GM21423 (cell line): ENCODE data around the gene NUMB.

Source experiments
- ATAC-seq: cut with Tn5 transposase; IDR thresholded peaks from one replicate; pipeline ENCODE4 v1.9.1; 2021; ENCODE audit warnings: mild to moderate bottlenecking, moderate library complexity; ENCODE audit not compliant: unreplicated experiment

Gene NUMB

DNA sequence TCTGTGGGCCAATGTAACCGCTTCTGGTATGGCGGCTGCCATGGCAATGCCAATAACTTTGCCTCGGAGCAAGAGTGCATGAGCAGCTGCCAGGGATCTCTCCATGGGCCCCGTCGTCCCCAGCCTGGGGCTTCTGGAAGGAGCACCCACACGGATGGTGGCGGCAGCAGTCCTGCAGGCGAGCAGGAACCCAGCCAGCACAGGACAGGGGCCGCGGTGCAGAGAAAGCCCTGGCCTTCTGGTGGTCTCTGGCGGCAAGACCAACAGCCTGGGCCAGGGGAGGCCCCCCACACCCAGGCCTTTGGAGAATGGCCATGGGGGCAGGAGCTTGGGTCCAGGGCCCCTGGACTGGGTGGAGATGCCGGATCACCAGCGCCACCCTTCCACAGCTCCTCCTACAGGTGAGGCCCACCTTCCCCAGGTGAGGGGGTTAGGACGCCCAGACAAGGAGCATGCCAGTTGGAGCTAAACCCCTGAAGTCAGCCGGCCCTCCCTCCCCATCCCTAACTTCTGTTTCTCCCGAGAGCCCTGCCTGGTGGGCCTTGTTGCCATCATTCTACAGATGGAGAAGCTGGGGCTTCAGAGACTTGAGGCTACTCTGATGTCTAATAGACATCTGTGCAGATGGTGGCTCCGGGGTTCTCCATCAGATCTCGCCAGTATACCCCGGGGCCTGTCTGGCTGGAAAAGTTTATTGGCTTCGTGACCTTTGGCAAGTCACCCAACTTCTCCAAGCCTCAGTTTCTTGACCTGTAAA, 195.7 kb downstream of the NUMB start:
- ATAC-seq = no peak

DNA sequence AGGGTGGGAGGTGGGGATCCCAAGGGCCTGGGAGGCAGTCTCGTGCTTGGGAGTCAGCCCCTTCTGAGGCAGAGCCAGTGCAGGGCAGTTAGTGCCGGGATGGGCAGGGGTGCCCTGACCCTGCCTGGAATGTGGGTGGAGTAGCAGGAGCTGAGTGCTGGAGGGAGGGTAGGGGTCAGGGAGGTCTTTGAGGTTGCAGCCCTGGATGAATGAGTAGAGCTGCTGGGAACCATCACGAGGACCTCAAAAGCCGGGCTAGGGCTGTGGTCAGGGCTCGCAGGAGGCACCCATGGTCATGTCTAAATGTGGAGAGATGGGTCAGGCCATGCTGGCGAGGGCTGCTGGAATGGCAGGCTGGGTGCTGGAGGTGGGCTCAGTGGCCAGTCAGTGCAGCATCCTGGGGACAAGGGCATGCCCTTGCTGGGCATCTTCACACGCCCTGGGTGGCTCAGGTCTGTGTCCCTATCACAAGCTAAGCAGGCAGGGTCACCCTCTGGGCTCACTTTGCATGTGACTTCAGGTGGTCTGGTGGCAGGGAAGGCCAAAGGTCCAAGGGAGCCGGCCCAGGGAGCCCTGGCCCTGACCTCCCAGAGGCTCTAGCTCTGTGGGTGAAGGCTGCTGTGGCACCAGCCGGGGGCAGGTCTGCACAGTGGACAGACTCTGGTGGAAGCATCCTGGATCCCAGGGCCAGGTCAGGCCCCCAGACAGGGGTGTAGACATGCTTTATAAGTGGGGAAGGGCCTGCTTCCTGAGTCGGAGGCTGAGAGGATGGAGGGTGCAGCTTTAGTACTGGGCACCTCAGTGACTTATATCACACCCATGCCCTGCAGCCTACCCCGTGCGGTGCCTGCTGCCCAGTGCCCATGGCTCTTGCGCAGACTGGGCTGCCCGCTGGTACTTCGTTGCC, 196.6 kb downstream of the NUMB start:
- no peak for ATAC-seq

DNA sequence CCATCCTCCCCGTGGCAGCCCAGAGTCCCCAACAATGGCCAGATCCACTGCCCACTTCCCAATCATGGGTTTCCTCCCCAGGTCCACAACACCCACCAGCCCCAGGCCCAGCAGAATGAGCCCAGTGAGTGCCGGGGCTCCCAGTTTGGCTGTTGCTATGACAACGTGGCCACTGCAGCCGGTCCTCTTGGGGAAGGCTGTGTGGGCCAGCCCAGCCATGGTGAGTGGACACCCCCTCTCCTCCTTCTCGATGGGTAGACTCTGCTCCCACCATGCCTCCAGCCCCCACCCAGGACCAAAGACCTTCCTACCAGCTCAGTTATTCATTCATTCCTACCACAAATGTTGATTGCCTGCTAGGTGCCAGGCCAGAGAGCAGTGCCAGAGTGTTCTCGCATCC, 197.3 kb downstream of the NUMB start:
- no peak for ATAC-seq

DNA sequence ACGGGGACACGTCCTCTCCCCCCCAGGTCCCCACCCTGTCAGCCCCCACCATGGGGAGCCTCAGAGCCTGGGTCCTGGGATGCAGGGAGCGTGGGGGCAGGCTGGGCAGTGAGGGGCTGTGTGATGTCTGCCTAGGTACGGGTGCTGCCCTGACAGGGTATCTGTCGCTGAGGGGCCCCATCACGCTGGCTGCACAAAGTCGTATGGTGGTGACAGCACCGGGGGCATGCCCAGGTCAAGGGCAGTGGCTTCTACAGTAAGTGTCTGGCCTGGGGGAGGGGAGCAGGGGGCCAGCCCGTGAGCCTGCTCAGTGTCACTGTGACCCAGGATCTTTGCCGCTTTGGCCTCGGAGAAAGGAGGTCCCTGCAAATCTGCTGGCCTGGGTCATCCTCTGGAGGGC, 197.8 kb downstream of the NUMB start:
- ATAC-seq = no peak

DNA sequence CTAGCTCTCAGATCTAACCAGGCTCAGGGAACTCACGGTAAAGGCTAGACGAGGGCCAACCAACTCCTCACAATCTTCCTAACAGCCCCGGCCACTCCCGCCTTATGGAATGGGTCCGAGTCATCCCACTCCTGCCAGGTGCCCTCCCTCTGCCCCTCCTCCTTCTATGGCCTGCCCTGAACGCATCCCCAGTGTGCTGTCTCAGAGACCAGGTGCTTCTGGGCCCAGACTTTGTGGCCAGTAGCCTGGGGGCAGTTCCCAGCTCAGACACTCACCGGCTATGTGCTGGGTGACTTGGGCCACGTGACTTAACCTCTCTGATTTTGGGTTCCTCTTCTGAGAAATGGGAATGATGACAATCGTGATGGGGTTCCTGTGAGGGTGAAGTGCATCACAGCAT, 198.5 kb downstream of the NUMB start:
- no peak for ATAC-seq

DNA sequence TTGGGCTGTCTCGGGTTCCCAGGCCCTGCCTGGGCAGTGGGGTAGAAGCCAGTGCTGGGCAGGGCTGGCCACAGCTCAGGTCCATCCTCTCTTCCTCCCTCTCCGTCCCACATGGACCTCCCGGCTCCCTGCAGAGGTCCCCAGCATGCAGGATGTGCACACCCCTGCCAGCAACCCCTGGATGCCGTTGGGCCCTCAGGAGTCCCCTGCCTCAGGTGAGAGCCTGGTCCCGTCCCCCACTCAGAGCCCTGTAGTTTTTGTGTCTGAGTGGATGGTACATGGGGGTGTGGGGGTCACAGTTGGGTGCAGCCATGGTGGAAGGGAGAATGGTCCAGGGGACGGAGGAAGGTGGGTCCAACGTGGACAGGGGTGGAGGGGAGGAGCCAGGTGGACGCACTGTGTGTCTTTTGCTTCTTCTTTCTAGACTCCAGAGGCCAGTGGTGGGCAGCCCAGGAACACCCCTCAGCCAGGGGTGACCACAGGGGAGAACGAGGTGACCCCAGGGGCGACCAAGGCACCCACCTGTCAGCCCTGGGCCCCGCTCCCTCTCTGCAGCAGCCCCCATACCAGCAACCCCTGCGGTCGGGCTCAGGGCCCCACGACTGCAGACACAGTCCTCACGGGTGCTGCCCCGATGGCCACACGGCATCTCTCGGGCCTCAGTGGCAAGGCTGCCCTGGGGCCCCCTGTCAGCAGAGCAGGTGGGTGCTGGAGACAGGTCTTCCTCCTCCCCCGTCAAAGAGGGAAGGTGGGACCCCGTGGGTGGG, 199.3 kb downstream of the NUMB start:
- ATAC-seq = no peak

DNA sequence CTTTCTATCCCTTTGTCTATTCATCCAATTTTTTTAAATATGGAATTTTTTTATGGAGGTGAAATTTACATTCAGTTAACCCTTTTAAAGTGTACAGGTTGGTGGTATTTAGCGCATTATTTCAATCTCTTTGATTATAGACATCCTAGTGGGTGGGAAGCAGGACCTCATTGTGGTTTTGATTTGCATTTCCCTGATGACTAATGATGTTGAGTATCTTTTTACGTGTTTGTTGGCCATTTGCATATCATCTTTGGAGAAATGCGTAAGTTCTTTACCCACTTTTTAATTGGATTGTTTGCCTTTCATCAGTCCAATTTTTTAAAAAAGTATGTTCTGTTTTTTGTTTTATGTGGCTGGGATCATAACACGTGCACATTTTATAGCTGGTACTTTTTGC, 200.3 kb downstream of the NUMB start:
- ATAC-seq = no peak

DNA sequence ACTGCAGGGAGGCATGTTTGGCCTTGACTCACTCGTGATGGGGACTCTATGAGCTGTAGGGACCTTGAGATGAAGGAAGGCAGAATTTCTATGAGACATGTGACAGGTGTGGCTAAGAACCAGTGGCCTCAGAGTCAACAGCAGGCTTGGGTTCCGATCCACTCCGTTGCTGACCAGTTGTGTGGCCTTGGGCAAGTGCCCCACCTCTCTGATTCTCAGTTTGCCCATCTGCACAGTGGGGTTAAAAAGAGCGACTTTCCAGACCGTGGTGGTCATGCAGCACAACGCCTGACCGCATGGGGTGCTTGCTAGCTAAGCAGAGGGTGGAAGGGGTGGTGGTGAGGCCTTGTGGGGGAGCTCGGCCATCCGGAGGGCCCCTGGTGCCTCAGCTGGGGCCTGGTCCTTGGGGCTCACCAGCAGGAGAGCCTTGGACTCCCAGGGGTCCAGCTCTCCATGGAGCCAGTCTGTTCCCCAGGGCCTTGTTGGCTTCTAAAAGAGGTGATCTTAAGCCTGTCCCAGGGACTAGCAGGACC, 202.6 kb downstream of the NUMB start:
- no peak for ATAC-seq

DNA sequence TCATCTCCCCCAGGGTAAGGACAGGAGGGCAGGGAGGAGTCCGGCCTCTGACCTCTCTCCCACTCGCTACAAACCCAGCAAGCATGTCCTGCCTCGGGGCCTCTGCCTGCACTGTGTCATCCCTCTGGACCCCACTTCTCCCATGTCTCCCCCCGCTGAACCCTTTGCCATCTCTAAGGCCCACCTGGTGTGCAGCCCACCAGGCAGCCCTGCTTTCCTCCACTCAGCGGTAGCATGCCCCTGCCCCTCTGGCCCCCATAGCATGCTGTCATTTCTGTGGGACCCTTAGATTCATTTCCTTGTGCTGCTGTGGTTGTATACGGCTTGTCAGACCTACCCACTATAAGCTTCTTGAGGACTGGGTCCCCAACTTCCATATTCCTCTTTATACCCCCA, 203.3 kb downstream of the NUMB start:
- no peak for ATAC-seq

DNA sequence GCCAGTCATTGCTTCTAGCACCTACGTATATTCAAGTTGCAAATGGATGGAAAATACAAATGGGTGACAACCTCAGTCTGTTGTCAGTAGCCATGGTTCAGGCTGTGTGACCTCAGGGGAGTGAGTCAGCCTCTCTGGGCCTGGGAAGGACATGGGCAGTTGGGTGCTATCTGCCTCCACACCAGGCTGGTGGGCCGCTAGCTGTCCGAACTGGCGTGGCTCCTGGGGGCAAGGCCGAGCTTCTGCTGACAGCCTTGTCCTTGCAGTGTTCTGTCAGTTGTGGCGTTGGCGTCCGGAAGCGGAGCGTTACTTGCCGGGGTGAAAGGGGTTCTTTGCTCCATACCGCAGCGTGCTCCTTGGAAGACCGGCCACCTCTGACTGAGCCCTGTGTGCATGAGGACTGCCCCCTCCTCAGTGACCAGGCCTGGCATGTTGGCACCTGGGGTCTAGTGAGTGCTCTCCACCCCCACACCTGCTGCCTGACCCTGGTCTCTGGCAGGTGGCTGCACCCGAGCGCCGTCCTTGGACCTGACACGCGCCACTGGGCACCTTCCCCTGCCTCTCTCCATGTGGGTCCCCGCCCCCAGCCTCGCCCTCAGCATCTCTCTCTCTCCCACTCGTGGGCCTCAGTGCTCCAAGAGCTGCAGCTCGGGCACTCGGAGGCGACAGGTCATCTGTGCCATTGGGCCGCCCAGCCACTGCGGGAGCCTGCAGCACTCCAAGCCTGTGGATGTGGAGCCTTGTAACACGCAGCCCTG, 203.9 kb downstream of the NUMB start:
- no peak for ATAC-seq

DNA sequence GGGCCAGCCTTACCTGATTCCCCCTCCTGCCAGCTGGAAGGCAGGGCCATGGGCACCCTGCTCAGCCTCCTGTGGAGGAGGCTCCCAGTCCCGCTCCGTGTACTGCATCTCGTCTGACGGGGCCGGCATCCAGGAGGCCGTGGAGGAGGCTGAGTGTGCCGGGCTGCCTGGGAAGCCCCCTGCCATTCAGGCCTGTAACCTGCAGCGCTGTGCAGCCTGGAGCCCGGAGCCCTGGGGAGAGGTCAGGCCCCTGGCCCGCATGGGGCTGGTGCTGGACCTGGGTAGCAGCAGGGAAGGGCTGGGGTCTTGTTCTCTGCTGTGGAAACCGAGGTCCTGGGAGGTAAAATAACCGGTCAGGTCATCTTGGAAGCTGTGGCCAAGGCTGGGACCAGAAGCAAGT, 204.6 kb downstream of the NUMB start:
- no peak for ATAC-seq

DNA sequence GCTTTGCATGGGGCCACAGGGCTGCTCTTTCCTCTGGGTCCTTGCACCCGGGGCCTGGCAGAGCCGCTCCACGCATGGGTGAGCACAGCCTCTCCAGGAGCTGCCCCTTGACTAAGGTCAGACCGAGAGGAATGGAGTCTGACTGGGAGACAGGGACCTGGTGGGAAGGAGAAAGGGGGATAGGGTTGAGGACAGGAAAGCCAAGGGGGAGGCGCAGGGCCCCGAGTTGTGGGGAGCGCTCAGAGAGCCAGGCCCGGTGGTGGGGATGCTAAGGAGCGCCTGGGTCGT, 205.1 kb downstream of the NUMB start:
- no peak for ATAC-seq

DNA sequence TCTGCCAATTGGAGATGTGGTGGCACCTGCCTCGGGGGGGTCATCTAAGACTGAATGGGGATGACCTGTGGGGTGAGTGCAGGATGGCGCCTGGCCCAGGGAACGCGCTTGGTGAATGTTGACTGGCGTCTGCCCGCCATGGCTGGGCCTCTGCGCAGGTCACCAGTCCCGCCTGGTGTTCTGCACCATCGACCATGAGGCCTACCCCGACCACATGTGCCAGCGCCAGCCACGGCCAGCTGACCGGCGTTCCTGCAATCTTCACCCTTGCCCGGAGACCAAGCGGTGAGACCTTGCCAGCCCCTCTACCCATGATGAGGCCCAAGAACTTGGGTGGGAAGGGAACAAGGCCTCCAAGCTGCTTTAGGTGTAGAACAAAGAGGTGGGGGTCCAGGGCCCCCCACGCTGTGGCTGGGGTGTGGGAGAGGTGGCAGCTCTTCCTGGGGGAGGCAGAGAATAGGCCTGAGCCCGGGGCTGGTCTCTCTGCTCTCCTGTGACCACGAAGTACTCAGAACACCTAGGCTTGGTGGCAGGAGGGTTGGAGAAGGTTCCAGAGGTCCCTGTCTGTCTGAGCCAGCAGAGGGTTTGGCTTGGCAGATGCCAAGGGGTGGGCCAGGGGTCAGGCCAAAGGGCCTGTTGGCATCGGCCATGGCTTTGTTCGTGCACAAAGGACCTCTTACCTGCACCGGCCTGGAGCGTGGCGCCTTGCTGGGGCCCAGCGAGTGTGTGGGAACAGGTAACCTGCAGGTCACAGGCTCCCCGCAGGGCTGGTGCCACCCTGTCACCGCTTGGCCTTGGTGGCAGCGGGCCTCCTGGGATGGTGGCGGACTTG, 205.6 kb downstream of the NUMB start:
- no peak for ATAC-seq

DNA sequence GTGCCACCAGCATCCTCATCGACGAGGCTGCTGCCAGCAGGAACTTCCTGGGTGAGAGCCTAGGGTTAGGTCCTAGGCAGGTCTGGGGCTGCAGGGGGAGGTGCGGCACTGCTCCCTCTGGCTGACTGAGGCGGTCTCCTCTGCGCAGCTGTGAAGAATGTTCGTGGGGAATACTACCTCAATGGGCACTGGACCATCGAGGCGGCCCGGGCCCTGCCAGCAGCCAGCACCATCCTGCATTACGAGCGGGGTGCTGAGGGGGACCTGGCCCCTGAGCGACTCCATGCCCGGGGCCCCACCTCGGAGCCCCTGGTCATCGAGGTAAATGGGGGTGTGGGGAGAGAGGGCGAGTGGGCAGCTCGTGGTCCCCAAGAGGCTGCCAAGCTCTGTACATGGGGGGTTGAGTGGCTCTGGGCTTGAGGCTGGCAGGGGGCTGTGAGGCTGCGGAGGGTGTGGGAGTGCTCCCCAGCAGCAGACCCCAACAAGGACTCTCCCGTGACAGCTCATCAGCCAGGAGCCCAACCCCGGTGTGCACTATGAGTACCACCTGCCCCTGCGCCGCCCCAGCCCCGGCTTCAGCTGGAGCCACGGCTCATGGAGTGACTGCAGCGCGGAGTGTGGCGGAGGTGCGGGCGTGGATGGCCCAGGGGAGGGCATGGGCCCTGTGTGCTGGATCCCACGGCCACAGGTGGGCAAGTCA, 206.7 kb downstream of the NUMB start:
- no peak for ATAC-seq

DNA sequence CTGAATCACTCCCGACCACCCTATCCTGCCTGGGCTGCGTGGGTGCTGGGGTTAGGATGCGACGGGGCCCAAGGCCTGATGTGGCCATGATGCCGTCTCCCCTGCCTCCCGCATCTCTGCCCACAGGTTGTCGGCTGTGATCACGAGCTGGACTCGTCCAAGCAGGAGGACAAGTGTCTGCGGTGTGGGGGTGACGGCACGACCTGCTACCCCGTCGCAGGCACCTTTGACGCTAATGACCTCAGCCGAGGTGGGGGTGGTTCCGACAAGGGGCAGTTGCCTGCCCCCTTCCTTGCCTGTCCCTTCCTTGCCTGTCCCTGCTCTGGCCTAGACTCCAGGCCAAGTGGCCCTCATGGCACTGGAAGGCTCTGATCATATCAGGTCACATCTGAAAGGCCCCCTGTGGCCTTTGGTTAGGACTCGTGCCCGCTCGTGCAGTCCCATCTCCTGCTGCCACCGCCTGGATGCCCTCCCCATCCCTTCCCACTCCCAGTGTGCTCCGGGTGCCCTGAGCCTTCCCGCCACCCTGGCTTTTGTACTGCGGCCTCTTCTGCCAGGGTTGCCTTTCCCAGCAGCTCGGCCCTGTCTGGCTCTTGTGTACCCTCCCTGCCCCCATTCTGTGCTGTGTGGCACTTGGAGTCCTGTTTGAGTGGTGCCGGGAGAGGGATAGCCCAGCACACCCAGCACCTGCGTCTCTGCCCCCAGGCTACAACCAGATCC, 207.4 kb downstream of the NUMB start:
- ATAC-seq = no peak

DNA sequence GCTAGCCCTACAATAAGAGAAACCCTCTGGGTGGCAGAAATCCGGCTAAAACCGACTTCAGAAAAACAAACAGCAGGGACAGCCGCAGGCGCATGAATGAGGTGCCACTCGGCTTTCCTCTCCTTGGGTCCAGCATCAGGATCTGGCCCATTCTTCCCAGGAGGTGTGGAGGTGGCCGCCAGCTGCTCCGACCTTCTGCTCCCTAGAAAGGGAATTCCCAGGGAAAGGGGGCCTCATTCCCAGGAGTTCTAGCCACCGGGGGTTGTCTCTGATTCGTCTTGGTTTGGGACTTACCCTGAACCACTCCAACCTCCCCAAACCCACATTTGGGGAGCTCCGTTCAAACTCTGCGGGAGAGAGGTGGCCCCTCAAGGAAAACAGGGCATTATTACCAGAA, 208.0 kb downstream of the NUMB start:
- ATAC-seq = no peak

DNA sequence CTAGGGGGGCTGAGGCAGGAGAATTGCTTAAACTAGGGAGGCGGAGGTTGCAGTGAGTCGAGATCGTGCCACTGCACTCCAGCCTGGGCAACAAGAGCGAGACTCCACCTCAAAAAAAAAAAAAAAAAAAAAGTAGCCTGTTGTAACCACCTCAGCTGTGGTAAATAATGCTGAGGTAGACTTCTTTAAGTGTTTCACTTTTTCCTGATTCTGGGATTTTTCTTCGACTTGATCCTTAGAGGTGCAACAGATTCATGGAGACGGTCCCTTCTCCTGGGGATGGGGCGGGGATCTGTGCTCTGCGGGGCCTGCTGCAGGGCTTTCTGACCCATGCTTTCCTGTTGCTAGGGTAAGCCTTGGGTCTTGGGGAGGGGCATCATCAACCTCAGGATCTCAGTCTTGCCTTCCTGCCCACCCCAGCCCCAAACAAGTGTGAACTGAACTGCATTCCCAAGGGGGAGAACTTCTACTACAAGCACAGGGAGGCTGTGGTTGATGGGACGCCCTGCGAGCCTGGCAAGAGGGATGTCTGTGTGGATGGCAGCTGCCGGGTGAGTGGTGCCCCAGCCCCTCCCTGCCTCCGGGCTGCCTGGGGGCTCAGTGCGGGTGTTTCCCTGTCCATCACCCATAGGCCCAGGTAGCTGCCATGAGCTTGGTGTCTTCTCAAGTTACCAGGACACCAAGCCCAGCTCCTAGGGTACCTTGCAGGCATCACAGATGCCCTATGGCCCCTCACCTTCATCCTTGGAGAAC, 208.6 kb downstream of the NUMB start:
- no peak for ATAC-seq

DNA sequence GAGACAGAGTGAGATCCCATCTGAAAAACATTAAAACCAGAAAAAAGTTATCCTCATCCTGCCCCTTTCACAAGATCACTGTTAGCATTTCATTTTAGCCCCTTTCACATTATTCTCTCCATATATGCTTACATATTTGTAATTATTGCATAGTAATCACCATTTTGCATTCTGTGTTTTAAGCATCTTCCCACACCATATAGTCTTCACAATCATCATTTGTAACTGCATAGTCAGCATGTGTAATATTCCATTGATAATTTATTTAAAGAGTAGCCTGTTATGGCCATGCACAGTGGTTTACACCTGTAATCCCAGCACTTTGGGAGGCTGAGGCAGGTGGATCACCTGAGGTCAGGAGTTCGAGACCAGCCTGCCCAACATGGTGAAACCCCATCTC, 209.2 kb downstream of the NUMB start:
- ATAC-seq = no peak
